TTC549 (cell line): Measurements from ENCODE around the gene CCNT2.
A peak's percentile ranks its signal among the peaks of the same experiment; 100 is the strongest.
"Not testable (repeated sequence)": the region's sequence is repeated elsewhere in the genome, so short reads cannot be mapped to it uniquely, and the experiment has no call there.

ENCODE experiments used
- FAIRE-seq: peaks from 2 replicates; lab custom pipeline; 2012; peaks lifted over from hg19 to GRCh38; lab: Jason Lieb, UNC

Gene CCNT2

DNA sequence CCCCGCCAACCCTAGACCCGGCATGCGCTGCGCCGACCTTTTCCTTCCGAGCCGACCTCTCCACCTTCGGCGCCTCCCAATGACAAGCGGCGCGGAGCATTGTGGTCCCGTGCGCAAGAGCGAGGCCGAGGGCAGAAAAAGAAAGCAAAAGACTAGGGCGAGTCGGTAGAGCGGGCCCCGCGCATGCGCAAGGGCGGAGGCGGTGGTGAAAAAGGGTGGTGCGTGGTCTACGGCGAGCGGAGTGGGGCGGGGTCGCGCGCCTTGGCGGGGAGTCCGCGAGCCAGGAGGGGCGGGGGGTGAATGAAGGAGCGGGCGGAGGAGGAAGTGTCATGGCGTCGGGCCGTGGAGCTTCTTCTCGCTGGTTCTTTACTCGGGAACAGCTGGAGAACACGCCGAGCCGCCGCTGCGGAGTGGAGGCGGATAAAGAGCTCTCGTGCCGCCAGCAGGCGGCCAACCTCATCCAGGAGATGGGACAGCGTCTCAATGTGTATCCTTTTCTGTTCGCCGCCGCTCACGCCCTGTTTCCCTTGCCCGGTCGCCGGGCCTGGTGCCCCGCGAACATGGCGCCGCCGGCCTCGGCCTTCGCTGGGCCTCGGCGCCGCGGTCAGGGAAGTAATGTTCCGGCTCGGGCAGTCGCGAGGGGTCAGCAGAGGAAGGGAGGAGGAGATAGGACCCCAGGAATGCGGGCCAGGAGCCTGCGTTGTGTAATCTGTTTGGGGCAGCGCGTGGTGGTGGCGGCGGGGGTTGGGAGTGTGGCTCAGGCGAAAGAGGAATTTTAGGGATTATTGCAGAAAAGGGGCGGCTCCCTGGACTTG, at the start of gene CCNT2:
CCNT2 (plus strand) TSS at position 297 of the 815 bp plus-strand sequence; CDS start at position 330, 33 bp downstream.
- peak; percentile 90 for FAIRE-seq

DNA sequence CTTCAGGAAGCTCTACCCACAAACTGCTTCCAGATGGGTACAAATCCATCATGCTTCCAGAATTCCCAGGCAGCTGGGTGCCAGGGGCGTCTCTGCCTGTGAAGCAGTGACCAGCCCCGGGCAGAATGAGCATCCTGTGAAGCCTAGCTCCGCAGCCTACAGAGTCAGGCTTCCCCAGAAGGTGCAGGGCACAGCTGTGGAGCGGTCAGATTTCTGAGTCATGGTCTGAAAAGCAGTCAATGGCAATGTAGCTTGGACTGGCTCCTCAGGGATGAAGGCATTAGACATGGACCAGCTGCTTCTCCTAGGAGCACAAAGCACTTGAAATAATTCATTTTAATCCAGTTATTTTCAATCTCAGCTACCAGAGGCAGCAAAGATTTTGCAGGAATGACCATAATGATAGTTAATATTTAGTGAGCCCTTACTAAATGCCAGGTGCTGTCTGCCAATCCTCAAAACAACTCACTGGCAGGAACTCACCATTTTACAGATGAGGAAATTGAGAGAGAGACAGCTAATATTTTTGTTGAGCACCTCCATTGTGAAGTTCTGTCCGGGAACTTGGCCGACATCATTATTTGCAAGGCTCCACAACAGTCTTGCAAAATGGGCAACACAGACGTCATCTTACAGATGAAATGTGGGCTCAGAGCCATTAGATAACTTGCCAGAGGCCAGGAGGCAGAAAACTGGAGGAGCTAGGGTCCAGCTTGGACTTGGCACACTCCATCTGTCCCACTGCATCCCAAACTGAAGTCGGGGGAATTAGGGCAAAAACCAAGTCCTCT, 48.5 kb upstream of the CCNT2 start:
- FAIRE-seq: no peak

DNA sequence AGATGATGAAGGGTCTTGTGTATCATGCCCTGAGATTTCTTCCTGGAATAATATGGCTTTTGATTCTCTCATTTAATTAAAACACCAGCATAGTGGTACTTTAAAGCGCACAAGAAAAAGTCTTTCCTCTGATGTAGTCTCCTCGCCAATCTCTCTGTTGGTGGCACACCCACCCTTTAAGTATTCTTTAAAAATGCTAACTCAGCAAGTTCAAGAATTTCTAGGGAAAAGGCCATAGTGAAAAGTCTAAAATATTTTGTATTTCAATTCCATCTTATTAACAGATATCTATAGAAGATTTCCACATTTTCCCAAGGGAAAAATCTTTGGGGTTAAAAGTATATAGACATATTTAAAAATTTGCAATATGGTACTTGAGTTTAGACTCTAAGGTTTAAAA, 45.5 kb upstream of the CCNT2 start:
- no peak for FAIRE-seq

DNA sequence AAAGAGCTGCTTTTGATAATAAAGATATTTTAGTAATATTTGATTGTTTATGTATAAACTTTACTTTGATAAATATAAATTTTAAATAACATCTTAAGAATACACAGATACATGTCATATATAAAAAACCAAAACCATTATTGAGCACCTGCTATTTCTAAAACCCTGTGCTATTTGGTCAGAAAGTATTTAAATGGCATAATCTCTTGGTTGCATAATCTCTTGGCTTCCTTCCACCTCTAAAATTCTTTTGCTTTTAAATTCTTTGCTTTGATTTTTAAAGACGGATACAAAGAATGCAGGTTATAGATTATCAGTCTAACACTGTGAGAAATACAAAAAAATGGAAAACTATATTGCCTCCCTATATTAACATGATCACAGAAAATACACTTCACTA, 43.3 kb upstream of the CCNT2 start:
- FAIRE-seq: no peak

DNA sequence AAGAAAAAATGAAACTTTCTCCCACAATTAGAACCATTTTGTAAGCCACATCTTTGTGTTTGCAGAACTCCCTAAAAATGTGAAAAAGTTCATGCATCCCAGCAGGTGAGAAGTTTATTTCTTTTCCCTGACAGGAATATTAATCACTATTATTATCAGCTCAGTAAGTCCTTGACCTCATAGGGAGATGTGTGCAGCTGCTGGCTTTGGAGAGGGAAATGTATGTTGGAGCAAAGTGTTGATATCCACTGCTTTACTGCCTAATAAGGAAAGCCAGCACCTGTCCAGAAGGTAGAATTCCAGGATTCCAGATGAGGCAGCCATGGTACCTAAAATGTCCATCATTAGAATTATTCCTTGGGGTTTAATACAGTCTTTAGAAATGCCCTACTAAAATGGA, 35.8 kb upstream of the CCNT2 start:
- no peak for FAIRE-seq

- FAIRE-seq: no peak
Observed at GRCh38 chr2:134883552-134884293, 34.9 kb upstream of the CCNT2 start.

GRCh38 chr2:134884435-134884834, 34.2 kb upstream of the CCNT2 start:
- FAIRE-seq: no peak

GRCh38 chr2:134892282-134893035, 26.2 kb upstream of the CCNT2 start:
- no peak for FAIRE-seq

- FAIRE-seq: peak; percentile 95
Observed at GRCh38 chr2:134897932-134898331, 20.7 kb upstream of the CCNT2 start.

DNA sequence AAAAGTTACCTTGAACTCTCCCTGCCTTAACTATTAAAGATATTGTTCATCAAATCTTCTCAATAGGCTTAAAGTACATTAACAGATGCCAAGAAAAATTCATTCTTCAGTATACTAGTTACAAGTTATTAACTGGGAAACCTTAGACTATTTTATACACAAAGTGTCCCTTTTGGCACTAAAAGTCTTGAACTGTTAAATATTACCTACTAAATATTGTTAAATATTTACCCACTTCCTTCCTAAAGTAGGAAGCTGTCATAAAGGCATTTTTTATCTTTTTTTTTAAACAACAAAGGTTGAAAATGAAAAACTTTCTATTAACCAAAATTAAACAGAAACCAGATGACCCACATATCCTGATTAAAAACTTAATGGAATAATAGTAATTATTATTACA, 19.4 kb upstream of the CCNT2 start:
- no peak for FAIRE-seq

DNA sequence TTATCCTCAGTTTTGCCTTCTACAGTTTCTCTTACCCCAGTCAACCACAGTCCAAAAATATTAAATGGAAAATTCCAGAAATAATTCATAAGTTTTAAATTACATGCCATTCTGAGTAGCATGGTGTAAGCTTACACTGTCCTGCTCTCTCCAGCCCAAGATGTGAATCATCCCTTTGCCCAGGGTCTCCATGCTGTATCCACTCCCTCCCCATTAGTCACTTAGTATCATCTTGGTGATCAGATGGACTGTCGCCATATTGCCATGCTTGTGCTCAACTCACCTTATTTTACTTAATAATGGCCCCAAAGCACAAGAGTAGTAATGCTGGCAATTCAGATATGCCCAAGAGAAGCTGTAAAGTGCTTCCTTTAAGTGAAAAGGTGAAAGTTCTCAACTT, 18.5 kb upstream of the CCNT2 start:
- no peak for FAIRE-seq

- FAIRE-seq: not testable (repeated sequence)
Observed at GRCh38 chr2:134903701-134904100, 14.9 kb upstream of the CCNT2 start.

DNA sequence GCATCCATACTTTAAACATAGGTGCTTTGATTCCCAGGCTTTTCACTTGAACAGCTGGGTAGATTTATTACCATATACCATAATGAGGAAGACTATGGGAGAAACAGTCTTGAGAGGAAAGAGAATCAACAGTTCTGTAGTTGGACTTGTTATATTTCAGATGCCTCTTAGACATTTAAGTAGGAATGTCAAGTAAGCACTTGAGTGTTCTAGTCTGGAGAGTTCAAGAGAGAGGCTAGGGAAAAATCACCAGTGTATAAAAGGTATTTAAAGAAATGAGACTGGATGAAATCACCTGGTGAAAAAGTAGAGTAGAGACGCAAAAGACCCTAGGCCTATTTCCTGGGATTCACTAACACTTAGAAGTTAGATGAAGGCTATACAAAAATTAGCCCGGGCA, 13.5 kb upstream of the CCNT2 start:
- FAIRE-seq: no peak

DNA sequence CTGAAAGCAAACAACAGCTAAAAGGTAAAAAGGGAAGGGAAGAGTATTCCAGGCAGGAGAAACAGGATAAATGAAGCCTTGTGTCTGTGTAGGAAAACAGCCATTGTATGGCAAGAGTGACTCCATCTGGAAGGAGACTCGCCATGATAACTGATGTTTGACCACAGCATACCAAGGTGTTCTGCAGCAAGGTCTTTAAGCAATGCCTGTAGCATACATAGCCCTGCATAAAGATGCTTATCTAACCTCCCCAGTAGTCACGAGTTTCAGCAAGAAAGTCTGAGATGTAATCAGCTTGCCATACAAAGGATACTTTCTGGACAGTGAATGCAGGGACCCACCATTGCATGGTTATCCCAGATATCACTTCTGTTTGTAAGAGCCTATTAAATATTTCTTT, 11.9 kb upstream of the CCNT2 start:
- no peak for FAIRE-seq

GRCh38 chr2:134907441-134908116, 11.0 kb upstream of the CCNT2 start:
- FAIRE-seq: not testable (repeated sequence)

DNA sequence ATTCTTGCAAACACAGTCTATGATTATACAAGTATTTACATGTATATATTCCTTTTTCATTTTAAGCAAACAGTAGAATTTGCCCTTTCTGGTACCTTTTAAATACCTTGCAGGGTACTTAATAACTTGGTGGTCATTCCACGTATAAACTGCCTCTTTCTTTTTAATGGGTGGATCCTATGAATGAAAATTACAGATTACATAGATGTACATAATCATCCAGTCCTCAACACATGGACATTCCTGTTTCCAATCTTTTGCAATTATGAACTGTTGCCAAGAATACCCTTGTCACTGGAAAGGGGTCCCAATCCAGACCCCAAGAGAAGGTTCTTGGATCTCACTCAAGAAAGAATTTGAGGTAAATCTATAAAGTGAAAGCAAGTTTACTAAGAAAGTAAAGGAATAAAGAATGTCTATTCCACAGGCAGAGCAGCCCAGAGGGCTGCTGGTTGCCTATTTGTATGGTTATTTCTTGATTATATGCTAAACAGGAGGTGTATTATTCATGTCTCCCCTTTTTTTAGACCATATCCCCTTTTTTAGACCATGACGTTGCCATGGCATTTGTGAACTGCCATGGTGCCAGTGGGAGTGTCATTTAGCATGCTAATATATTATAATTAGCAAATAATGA, 7.7 kb upstream of the CCNT2 start:
- no peak for FAIRE-seq

GRCh38 chr2:134911400-134911785, 7.2 kb upstream of the CCNT2 start:
- no peak for FAIRE-seq

DNA sequence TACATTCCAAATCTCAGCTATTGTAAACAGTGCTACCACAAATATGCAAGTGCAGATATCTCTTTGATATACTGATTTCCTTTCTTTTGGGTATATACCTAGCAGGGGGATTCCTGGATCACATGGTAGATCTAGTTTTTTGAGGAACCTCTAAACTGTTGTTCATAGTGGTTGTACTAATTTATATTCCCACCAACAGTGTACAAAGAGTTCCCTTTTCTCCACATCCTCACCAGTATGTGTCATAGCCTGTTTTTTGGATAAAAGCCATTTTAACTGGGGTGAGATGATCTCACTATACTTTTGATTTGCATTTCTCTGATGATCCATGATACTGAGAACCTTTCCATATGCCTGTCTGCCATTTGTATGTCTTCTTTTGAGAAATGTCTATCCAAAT, 6.3 kb upstream of the CCNT2 start:
- FAIRE-seq: no peak

DNA sequence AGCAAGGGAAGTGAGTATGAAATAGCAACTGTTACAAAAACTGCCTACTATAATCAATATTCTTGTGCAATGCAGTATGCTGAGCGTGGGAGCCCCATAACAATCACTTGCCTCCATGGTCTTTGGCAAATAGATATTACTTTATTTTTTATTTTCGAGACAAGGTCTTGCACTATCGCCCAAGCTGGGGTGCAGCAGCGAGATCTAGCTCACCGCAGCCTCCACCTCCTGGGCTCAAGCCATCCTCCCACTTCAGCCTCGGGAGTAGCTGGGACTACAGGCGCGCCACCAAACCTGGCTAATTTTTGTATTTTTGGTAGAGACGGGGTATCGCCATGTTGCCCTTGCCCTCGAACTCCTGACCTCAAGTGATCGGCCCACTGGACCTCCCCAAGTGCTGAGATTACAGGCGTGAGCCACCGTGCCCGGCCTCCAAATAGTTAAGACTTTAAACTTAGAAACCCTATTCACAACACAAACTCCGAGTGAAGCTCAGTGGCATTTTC, 1.2 kb upstream of the CCNT2 start:
- no peak for FAIRE-seq

- peak; percentile 91 for FAIRE-seq
Observed at GRCh38 chr2:134917888-134918525, 615 bp upstream of the CCNT2 start.
